ENCODE data around the gene DBX1. TPM values are rescaled to one million over a fixed set of nuclear protein-coding genes. Genes with fewer than 3 reads are reported as not detected.

The DBX1 gene
- total and polyA plus RNA-seq, 2 of the 13 experiments (the other 11 are each of a cell fraction or from before 2014, with no cell fraction given), result not detected

DNA sequence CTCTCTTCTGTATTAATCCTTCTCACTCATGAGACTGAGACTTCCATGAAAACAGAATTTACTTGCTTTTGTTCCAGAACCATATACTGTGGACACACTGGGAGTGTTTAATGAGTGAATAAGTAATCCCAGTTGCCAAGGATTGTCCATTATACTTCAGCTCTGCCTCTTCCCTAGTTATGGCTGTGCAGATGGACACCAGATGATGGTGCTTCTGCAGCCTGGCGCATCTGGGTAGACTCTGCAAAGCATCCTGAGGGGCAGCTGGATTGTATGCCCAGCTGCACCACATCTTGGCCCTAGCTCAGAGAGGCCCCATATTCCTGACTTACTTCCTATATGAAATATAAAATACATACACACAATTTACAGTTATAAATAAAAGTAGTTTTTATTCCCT lies 43.5 kb downstream of the DBX1 start:
- Histone ChIP-seq H3K9me3 (ENCODE audit: low read length) (no peaks in the 10 kb centered on the region), H3K36me3 (replicated peaks in 1 of 2; ENCODE audit: control insufficient read depth in 1 of 2, insufficient read depth in 2 of 2, low read length in 2 of 2) (peaks cover 34 to 72% of the 10 kb centered on the region in 2 experiments; a peak in 4 of 5 replicates), H3K9ac (ENCODE audit: insufficient read depth, low read depth, low read length) (no peak overlapping the region), H3K27me3 (ENCODE audit: control insufficient read depth in 1 of 2, insufficient read depth in 2 of 2, low read length in 2 of 2) (no peaks in the 10 kb centered on the region), H3K4me2 (ENCODE audit: low read depth, low read length) (no peak overlapping the region), H3K4me3 (replicated peaks in 1 of 3; ENCODE audit: insufficient read depth in 1 of 3, low read depth in 2 of 3, low read length in 3 of 3) (no peak overlapping the region), H2AFZ (ENCODE audit: low read length) (no peak overlapping the region), H3K79me2 (ENCODE audit: insufficient read depth, low read length) (no peaks in the 10 kb centered on the region), H4K20me1 (ENCODE audit: insufficient read depth, low read length) (no peaks in the 10 kb centered on the region), H3K27ac (ENCODE audit: extremely low read length, insufficient read depth, low read length) (no peak overlapping the region), H3K4me1 (ENCODE audit: insufficient read depth, low read length) (no peaks in the 10 kb centered on the region)
- BruUV-seq (replicated peaks), result no TSS peak
- in situ Hi-C loops (cut with HindIII; ENCODE audit: extremely low pct_ligation_motif_present, low pct_unique_long_range_greater_than_20kb), result no loop called here
- intact Hi-C loops (cut with micrococcal nuclease; ENCODE audit: unreplicated experiment), result no loop called here
- DNase-seq (ENCODE audit: low spot score) (no peak), FAIRE-seq (no peak), ATAC-seq (no peak)
- CTCF ChIA-PET (ENCODE audit: low intra/inter-chr PET ratio, low total read pairs), result no interaction called here
- no CpG with 5 or more reads among the region's 1 CpG for WGBS (ENCODE audit: low lambda C conversion rate)
- POLR2A ChIA-PET, result no interaction called here
- TF ChIP-seq KDM3A (CRISPR knock-in tag; IDR thresholded peaks at IDR 0.05; ENCODE audit: low read depth) (no peak), ZNF772 (CRISPR knock-in tag; IDR thresholded peaks at IDR 0.05) (no peak), ZNF773 (CRISPR knock-in tag; IDR thresholded peaks at IDR 0.05; ENCODE audit: borderline replicate concordance) (no peak), KAT2B (IDR thresholded peaks at IDR 0.05; ENCODE audit: borderline replicate concordance, low read depth, low read length) (no peak), XRCC5 (optimal IDR thresholded peaks at IDR 0.05; ENCODE audit: low read length) (no peak), FOSL2 (CRISPR knock-in tag; IDR thresholded peaks at IDR 0.05) (no peak), JUN (CRISPR knock-in tag; IDR thresholded peaks at IDR 0.05) (no peak), GPN1 (CRISPR knock-in tag; IDR thresholded peaks at IDR 0.05; ENCODE audit: borderline replicate concordance) (no peak), NR3C1 (CRISPR knock-in tag; IDR thresholded peaks at IDR 0.05) (no peak), NFE2 (CRISPR knock-in tag; IDR thresholded peaks at IDR 0.05) (no peak), ATF3 (CRISPR knock-in tag; IDR thresholded peaks at IDR 0.05) (no peak), HMG20B (CRISPR knock-in tag; conservative IDR thresholded peaks at IDR 0.05) (no peak), ZNF143 (CRISPR knock-in tag; IDR thresholded peaks at IDR 0.05) (no peak), THYN1 (CRISPR knock-in tag; IDR thresholded peaks at IDR 0.05; ENCODE audit: borderline replicate concordance, low read depth) (no peak), RAD51 (IDR thresholded peaks at IDR 0.05; ENCODE audit: borderline replicate concordance) (no peak), BORCS8-MEF2B (CRISPR knock-in tag; IDR thresholded peaks at IDR 0.05) (no peak)
- TF ChIP-seq, protein P1, sequence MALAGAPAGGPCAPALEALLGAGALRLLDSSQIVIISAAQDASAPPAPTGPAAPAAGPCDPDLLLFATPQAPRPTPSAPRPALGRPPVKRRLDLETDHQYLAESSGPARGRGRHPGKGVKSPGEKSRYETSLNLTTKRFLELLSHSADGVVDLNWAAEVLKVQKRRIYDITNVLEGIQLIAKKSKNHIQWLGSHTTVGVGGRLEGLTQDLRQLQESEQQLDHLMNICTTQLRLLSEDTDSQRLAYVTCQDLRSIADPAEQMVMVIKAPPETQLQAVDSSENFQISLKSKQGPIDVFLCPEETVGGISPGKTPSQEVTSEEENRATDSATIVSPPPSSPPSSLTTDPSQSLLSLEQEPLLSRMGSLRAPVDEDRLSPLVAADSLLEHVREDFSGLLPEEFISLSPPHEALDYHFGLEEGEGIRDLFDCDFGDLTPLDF (CRISPR knock-in tag; IDR thresholded peaks at IDR 0.05), result no peak

Data from HepG2 (cell line).